Kidney epithelial cell (primary cell): Measurements from ENCODE around the gene FMOD. TPM values are rescaled to one million over a fixed set of nuclear protein-coding genes. Genes with fewer than 3 reads are reported as not detected.
"Not testable (repeated sequence)": the region's sequence is repeated elsewhere in the genome, so short reads cannot be mapped to it uniquely, and the experiment has no call there.

Source experiments
- DNase-seq: peaks from one replicate; pipeline ENCODE4 v3.0.0-alpha.2; 2010; ENCODE audit warnings: low read depth
- H3K27me3 ChIP-seq: 2 replicates; pipeline ENCODE4 v1.6.0; 2011; ENCODE audit warnings: low read length; ENCODE audit not compliant: control insufficient read depth, insufficient read depth
- H3K36me3 ChIP-seq: 2 replicates; pipeline ENCODE4 v1.5.1; 2011; ENCODE audit warnings: low read length; ENCODE audit not compliant: control insufficient read depth, insufficient read depth
- H3K4me3 ChIP-seq: 2 replicates; pipeline ENCODE4 v1.5.1; 2011; ENCODE audit warnings: low read depth, mild to moderate bottlenecking, control low read depth, low read length
- total RNA-seq: library from RNA; depleted of rRNA; stranded (reverse); fragments of >200 nt; gene quantifications from 2 replicates; pipeline ENCODE4 v1.2.3, GENCODE V29; 2015
- TF ChIP-seq, protein P1 (sequence below): IDR thresholded peaks from 2 replicates; pipeline ENCODE4 v1.5.1; 2011; ENCODE audit warnings: mild to moderate bottlenecking, moderate library complexity, low read length, control low read depth, inconsistent platforms; ENCODE audit not compliant: insufficient read depth, poor library complexity, severe bottlenecking

Gene FMOD
- total RNA-seq, 1 donor from 2014 or later: 0.79 TPM

DNA sequence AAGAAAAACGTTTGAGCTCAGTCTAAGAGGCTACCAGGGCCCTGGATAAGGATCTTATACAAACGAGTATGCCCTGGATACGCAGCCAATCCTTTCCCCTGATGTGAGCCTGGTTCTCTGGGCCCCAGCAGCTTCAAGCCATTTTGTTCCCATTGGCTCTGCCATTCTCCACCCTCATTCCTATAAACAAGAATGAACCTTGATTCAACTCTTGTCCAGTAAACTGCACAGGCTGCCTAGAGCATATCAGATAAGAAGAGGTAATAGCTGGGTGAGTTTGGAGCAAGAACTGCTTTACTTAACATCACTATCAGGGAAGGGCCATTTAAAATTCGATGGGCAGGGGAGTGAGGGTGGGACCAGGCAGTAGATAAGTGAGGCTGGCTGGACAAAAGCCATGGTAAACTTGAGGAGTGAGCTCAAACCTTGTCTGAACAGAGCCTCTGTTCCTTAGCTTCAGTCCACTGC lies 34.3 kb downstream of the FMOD start:
- no peaks in the 10 kb centered on the region for H3K36me3 ChIP-seq
- no peak for DNase-seq
- H3K27me3 ChIP-seq: peaks cover 2% of the 10 kb centered on the region
- H3K4me3 ChIP-seq: no peak overlapping the region
- TF ChIP-seq, protein P1, sequence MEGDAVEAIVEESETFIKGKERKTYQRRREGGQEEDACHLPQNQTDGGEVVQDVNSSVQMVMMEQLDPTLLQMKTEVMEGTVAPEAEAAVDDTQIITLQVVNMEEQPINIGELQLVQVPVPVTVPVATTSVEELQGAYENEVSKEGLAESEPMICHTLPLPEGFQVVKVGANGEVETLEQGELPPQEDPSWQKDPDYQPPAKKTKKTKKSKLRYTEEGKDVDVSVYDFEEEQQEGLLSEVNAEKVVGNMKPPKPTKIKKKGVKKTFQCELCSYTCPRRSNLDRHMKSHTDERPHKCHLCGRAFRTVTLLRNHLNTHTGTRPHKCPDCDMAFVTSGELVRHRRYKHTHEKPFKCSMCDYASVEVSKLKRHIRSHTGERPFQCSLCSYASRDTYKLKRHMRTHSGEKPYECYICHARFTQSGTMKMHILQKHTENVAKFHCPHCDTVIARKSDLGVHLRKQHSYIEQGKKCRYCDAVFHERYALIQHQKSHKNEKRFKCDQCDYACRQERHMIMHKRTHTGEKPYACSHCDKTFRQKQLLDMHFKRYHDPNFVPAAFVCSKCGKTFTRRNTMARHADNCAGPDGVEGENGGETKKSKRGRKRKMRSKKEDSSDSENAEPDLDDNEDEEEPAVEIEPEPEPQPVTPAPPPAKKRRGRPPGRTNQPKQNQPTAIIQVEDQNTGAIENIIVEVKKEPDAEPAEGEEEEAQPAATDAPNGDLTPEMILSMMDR: no peak

DNA sequence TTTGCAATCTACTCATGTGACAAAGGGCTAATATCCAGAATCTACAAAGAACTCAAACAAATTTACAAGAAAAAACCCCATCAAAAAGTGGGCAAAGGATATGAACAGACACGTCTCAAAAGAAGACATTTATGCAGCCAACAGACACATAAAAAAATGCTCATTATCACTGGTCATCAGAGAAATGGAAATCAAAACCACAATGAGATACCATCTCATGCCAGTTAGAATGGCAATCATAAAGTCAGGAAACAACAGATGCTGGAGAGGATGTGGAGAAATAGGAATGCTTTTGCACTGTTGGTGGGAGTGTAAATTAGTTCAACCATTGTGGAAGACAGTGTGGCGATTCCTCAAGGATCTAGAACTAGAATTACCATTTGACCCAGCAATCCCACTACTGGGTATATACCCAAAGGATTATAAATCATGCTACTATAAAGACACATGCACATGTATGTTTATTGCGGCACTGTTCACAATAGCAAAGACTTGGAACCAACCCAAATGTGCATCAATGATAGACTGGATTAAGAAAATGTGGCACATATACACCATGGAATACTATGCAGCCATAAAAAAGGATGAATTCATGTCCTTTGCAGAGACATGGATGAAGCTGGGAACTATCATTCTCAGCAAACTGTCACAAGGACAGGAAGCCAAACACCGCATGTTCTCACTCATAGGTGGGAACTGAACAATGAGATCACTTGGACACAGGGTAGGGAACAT lies 36.7 kb downstream of the FMOD start:
- not testable (repeated sequence) for H3K4me3 ChIP-seq, DNase-seq, H3K36me3 ChIP-seq, H3K27me3 ChIP-seq

DNA sequence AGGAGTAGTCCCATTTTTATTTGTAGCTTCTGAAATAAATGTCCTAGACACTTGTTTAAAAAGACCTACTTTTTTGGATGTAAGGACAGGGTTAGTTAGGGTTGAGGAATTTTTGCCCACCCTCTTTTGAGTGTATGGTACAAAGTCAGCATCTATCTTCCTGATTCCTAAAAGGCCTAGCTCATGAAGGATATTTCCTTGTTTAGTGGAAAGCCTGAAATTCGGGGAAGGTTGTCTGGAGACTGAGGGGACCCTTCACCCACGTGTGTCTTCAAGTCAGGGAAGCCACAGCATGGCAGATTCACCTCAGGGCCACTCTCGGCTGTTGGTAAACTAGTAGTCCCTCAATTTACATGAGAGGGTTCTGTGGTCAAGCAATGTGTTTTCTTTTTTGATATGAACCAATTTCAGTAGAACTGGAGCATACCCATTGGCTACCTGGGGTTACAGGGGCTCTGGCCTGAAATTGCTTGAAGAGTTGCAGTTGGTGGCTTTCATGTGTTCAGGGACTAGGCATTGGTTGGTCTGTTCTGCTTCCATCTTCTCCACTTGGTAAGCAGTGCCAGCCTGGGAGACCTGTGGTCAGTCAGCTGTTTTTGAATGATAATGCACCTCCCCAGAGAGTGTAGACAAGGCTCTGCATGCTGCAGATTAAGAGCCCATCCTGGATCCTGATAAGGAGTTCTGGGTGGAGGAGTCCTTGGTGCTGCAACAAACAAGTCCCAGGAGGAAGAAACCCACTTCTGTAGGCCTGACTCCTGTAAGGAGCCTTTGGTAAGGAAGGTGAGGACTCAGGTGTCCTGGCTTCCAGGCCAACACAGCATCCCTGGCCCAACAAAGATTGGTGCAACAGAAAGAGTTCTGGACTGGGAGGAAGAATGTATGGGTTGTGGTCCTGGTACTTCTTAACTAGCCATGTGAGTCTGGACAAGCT lies 39.3 kb downstream of the FMOD start:
- DNase-seq: no peak
- Histone ChIP-seq H3K27me3 (no peaks in the 10 kb centered on the region), H3K36me3 (peaks cover 1% of the 10 kb centered on the region), H3K4me3 (no peak overlapping the region)
- TF ChIP-seq, protein P1: no peak

DNA sequence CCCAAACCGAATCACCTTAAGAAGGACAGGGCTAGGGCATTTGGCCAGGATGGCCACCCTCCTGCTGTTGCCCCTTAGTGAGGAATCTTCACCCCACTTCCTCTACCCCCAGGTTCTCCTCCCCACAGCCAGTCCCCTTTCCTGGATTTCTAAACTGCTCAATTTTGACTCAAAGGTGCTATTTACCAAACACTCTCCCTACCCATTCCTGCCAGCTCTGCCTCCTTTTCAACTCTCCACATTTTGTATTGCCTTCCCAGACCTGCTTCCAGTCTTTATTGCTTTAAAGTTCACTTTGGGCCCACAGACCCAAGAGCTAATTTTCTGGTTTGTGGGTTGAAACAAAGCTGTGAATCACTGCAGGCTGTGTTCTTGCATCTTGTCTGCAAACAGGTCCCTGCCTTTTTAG lies 42.0 kb downstream of the FMOD start:
- peaks cover 2% of the 10 kb centered on the region for H3K27me3 ChIP-seq
- H3K4me3 ChIP-seq: no peak overlapping the region
- H3K36me3 ChIP-seq: peaks cover 1% of the 10 kb centered on the region
- no peak for DNase-seq
- TF ChIP-seq, protein P1: no peak

DNA sequence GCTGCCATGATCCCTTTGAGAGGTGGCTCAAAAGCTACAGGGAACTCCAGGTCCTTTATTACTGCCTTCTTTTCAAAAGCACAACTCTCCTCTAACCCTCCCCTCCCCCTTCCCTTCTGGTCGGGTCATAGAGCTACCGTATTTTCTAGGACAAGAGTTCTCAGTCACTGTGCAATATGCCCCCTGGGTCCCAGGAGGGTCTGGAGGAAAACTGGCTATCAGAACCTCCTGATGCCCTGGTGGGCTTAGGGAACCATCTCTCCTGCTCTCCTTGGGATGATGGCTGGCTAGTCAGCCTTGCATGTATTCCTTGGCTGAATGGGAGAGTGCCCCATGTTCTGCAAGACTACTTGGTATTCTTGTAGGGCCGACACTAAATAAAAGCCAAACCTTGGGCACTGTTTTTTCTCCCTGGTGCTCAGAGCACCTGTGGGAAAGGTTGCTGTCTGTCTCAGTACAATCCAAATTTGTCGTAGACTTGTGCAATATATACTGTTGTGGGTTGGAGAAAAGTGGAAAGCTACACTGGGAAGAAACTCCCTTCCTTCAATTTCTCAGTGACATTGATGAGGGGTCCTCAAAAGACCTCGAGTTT lies 42.5 kb downstream of the FMOD start:
- TF ChIP-seq, protein P1: no peak
- H3K36me3 ChIP-seq: peaks cover 1% of the 10 kb centered on the region
- no peak for DNase-seq
- H3K4me3 ChIP-seq: peak overlapping the region; percentile 12
- peaks cover 2% of the 10 kb centered on the region for H3K27me3 ChIP-seq

DNA sequence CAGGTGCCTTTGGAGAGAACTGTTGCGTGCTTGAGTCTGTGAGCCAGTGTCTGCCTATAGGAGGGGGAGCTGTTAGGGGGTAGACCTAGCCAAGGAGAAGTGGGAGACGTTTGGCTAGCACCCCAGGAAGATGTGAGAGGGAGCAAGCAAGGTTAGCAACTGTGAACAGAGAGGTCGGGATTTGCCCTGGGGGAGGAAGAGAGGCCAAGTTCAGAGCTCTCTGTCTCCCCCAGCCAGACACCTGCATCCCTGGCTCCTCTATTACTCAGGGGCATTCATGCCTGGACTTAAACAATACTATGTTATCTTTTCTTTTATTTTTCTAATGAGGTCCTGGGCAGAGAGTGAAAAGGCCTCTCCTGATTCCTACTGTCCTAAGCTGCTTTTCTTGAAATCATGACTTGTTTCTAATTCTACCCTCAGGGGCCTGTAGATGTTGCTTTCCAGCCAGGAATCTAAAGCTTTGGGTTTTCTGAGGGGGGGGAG lies 43.2 kb downstream of the FMOD start:
- peaks cover 1% of the 10 kb centered on the region for H3K36me3 ChIP-seq
- TF ChIP-seq, protein P1: no peak
- peak overlapping the region; percentile 94 for H3K4me3 ChIP-seq
- no peak for DNase-seq
- H3K27me3 ChIP-seq: peaks cover 2% of the 10 kb centered on the region
